Activated CD4-positive, CD25-positive, alpha-beta regulatory T cell (primary cell): ENCODE measurements around the gene TRIO.

Experiments used
- DNase-seq, 4 experiments: peaks; one replicate each; lab custom pipeline; 2025; lab: John Stamatoyannopoulos, UW

TRIO gene

DNA sequence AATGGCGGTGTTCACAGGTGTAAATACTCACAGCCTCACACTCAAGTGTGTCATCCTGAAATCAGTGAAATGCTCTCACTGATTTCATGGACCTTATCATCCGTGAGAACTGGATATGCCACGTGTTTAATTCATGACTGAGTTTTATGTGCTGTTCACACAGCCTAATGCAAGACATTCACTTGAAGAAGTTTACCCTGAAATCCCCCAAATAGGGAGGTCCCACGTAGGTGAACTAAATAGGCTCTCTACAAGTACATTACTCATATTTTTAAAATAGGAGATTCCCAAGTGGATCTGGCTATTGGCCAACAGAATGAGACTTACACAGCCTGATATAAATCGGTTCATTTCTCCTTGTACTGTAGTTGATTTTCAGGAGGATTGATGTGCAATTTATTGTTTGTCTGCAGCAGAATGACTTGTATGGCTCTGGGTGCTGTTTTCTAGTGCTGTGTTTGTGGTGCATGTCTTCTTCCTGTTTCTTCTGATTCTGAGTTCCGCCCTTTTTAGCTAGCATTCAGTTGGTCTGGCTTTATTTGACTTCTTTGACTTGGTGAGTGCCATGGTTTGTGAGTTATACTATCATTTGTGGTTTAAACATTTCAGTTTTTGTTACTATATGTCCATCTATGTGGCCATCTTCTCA, 25.1 kb downstream of the TRIO start:
- no peak for DNase-seq

DNA sequence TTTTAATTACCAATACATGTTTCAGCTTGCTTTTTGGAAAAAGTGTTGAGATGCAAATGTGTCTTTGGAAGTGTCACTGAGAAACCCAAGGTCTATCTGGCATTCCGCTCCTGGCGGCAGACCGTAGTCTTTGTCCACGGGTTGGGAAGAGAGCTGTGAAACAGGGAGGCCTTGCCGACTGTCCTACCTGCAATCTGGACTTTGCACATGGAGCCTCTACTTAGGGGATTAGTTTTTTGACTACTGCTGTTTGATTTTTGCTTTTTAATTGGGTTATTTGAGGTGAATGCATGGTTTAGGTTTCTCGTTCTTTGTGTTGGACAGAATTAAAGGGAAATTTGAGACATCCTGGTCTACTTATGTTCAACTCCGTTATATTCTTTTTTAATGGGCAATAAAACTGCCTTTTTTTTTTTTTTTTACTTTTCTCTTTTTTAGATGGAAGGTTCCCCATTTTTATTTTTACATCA, 25.7 kb downstream of the TRIO start:
- DNase-seq: no peak

DNA sequence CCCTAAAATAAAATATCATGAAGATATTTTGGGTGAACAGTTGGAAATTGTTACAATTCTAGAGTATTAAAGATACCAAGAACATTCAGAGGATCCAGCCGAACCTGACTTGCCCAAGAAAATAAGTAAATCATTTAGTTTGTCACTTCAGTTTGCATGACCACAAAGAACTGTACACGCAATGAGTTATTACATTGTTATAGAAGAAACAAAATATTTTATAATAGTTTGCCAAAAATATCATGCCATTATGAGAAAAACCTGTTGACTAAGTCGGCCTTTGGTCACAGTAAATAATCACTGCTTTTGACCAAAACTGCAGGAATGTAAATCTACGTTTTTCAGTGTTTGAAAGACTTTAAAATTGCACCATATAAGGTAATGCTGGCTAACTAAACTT, 27.9 kb downstream of the TRIO start:
- DNase-seq: no peak

DNA sequence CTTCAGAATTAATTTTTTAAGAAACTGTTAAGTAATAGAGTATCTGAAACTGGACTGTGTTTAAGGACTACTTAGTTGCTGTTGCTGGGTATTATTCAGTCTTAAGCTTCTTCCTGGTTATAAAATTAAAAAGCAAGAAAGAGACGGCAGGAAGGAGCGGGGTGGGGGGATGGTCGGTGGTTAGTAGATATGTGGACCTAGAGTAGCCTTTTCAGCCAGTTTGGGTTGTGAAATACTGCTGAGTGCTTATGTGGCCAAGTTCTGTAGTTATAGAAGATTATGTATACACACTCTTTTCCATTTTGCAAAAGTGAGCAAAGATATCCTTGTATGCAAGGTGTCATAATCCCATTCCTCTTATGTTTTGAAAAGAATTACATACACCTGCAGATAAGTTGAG, 28.5 kb downstream of the TRIO start:
- no peak for DNase-seq

DNA sequence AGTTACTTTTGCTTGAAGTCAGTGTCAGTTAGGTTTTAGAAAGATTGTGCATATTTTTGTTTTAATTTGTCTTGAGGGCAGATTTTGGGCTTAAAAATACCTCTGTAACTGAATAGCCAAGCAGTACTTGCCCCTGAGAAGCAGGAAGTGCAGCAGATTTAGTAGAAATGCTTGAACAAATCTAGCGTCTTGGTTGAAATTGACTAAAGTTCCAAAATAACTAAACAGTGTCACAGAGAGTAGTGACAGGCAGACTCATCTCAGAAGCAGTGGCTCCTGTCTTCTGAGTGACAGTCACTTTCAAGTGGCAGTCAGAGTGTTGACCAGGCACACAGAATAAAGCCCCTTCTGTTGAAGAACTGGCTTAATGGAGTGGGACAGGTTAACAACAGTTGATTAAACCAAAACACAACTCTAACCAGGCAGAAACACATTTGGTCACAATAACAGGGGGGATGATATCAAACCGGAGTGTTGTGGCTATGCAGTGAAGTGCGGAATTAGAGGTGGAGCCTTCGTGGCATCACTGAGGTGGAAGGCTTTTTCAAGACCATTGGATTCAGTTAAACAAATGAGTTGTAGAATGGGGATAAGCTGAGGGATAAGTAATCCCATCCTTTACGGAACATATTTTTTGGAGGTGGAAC, 29.1 kb downstream of the TRIO start:
- DNase-seq: no peak

DNA sequence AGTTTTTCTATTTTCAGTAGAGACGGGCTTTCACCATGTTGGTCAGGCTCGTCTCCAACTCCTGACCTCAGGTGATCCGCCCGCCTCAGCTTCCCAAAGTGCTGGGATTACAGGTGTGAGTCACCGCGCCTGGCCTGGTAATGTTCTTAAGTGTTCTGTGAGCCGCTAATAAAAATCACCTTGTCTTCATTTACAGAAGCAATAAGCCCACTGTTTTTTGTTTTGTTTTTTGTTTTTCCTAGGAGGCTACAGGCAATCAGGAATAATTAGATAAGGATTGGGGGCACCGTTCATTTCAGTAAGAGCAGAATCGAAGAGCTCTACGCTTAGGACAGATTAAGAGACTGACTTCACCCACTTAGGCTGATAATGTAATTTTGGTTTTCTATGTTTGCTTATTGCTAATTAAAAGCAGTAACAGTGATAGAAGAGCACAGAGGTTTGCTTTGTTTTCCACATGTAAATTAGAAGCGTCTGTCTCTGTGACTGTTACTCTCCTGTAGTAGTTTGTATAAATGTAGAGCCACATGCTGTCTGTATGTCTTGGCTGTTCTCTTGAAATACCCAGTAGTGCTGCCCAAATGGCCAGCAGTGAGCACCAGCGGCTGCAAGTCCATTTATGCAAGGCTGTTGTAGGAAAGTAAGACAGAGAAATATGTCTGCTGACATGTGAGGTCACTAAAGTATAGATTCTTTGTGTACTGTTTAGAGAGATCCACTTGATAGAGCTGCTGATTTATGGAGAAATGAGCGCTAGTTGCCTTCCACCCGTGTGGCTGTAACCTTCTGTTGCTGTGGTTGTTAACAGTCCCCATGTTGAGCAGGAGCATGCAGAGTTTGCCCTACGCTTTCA, 30.5 kb downstream of the TRIO start:
- DNase-seq: no peak

DNA sequence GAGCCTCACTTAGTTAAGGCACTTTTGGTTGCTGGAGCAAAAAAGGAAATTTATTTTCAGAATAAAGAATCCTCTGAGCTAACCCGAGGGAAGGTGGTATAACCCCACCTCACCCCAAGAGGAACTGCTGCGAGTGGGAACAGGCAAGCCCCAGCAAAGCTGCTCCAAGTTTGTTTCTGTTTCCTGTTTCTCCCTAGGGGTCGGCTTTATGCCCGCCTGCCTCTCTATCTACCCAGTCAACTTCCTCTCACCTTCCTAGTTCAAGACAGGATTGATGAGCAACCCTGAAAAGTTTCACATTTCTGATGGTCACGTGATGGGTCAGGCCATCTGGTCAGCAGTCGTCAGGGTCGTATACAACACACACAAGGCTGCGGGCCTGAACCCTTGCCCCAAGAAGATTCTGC, 31.1 kb downstream of the TRIO start:
- DNase-seq: no peak

DNA sequence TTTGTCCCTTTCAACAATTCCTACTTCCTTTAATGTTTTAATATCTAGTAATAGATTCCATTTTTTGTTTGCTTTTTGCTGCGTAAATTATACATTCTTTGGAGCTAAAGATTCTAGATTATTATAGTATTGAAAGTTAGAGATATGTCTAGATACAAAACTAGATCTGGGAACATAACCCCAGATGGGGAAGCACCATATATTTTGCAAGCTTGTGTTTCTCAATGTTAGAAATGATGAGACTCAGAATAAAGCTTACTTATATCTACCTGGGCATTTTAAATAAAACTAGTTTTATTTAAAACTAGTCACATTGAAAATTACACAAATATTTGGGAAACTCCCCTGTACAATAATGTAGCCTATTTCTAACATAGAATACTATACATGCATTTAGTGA, 32.2 kb downstream of the TRIO start:
- DNase-seq: no peak

DNA sequence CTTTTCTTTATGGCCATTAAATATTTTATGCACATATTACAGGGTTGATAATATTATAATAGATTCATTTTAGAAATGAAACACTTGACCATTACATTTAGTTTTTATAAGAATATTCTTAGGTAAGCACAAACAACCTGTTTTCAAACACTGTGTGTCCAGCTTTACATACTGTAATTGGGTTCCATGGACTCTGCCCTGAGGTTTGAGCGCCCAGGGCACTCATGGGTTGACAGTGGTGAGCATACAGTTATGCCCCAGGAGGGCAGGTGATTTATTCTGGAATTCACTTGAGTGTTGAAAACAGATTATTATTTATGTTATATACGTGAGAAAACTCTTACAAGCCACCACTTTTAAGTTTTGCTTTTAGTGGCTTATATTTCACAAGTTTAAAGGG, 33.7 kb downstream of the TRIO start:
- DNase-seq: no peak

DNA sequence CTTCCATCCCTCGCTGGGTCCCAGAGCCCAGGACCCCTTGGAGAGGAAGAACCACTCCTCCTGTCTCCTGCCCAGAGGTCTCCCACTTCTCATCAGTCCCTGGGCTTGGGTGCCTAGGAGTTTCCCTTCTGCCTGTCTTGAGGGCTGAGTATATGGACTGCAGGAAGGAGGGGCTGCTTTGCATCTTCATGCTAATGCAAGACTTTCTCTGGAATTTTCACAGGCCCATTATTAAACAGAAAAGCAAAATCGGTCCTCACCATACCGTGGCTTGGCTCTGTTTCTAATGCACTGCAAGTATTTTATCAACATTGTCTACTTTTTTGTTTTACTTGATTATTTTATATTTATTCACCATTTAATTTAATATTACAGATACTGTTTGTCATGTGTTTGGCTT, 34.5 kb downstream of the TRIO start:
- no peak for DNase-seq

DNA sequence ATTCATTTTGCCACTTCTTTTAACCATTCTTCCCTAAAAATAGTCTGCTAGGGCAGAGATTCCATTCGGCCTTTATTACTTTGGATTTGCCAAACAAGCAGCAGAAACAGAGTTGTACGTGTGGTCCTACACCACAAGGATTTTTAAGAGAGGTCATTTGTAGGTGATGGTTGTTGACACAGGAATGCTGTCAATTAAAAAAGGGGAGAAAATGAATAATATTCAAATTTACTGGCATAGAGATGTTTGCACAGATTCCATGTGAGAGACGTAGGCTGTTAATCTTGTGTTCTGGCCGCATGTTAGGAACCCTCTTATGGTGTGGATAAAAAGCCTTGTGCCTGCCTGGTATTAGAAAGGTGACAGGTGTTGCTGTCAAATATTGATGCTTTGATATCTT, 34.9 kb downstream of the TRIO start:
- DNase-seq: no peak

DNA sequence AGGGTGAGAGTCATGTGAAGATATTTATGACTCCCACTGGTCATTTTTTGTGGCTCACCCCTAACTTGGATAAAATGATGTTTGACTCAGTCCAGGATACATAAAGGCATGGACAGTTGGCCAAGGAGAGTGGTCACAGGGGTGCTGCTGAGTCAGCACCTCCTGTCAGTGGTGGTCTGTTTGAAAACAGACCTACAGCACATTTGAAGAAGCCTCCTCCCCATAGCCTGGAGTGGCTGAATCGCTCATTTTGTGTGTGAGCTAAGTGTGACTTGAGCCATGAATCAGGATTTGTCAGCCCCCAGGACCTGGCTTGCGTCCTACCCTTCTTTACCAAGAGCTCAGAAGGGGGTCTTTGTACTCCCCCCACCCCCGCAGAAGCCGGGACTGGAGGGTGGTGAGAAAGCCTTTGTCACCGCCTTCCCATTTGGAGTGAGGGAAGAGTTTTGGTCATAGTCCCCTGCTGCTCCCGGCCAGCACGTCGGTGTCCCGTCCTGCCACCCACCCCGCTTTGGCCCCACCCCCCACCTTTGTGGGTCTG, 35.6 kb downstream of the TRIO start:
- no peak for DNase-seq

DNA sequence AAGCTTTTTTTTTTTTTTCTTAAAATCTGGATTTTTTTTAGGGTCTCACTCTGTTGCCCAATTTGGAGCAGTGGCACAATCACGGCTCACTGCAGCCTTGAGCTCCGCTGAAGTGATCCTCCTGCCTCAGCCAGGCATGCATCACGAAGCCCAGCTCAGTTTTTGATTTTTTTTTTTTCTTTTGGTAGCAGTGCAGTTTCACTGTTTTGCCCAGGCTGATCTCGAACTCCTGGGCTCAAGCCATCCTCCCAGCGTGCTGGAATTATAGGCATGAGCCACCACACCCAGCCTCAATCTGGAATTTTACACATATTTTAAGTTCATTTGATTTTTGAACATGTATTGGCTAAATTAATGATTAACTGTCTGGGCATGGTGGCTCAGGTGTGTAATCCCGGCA, 36.3 kb downstream of the TRIO start:
- DNase-seq: no peak

DNA sequence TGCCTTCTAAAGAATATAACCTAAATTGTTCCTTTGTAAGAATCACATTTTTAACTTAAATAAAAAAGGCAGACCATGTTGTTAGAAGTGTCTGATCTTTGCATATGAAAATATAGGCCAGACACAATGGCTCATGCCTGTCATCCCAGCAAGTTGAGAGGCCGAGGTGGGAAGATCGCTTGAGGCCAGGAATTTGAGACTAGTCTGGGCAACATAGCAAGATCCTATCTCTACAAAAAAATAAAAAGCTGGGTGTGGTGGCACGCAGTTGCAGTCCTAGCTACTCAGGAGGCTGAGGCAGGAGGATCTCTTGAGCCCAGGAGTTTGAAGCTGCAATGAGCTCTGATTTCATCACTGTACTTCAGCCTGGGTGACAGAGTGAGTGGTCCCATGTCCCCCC, 37.3 kb downstream of the TRIO start:
- no peak for DNase-seq

DNA sequence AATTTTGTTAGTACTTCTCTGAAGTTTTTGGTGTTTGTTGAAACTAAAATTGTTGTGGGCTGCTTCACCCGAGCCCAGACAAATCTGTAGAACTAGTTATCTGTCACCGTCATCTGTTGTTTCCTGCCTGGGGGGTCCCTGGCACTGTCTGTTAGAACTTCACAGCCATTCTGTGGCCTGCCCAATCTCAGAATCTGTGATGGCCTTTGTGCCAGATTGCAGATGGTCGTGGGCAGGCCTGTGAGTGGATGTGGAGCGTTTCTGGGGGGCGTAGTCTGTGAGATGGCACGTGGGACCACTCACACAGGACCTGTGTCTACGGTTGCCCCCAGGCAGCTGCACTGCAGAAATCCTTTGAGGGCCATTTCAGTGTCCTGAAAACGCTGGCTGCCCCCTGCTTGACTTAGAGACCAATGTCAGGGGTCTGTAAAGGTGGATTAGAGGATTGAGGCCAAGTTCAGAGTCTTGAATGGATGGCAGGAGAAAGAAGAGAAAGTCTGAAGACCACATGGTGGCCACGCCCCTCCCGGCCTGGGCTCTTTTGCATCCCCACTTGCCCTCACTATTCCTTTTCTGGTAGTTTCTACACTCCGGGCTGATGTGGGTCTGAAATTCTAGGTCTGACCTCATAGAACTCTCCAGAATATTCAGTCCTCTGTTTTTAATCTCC, 38.3 kb downstream of the TRIO start:
- no peak for DNase-seq

DNA sequence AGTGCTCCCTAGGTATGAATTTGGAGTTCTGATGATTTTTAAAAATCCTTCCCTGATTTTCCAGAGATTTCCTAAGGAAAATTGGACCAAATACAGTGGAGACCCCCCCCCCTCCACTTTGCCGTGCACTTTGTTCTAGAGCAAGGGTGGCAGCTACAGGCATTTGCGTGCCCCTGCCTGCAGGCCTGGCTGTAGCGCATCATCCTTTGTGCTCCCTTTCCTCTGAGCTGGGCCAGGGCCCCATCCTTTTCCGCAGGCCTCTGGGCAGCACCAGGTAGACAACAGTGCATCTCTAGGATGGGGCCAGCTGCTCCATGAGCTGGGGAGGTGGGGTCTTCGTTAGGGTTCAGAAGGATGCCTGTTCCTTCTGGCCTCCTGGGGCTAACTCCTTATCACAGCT, 39.6 kb downstream of the TRIO start:
- DNase-seq: no peak

DNA sequence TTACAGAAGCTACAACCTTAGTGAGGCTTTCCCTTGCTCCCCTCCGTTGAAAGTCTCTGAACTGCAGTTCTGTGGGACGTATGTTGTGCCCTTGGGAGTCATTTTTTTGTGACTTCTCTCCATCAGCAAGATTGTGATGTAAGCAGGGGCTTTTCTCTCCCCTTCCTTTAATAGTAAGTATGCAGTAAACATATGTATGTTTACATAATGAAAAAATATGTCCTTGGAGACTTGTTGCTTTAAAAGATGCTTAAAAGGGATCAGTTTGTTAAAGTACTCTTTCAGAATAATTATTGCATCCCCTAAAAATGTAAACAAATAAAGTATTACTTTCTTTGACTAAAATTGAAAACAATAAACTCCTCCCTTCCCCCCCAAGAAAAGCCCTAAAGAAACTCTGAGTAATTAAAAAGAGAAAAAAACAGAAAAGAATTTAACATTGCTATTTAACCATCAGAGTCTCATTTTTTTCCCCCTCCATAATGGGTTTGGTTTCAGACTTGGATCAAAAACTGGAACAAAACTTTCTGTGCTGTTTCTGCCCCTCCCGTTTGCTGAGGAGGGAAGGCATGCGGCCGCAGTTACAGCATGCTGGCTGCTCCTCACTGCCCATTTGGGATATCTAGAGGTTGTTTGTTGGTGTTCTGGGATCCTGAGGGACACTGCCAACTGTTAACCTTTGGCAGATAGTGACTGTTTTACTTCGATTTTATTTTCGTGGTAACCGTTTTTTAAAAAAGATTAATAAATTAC, 40.2 kb downstream of the TRIO start:
- no peak for DNase-seq

DNA sequence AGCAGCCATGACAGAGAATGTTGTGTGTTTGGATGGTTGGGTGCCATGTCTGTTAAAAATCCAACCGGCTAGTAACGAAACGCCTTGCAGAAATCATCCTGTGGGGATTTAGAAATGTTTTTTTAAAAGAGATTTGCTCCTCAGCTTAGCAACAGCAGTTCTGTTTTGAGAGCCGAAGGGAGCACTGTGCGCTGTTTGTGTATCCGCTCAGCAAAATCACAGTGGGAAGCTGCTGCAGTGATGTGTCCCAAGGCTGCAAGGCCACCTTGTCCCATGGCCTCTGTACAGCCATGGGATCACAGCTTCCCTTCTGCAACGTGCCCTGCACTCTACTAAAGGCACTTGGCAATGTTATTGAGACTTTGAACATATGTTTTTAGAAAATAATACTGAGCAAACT, 40.9 kb downstream of the TRIO start:
- no peak for DNase-seq

DNA sequence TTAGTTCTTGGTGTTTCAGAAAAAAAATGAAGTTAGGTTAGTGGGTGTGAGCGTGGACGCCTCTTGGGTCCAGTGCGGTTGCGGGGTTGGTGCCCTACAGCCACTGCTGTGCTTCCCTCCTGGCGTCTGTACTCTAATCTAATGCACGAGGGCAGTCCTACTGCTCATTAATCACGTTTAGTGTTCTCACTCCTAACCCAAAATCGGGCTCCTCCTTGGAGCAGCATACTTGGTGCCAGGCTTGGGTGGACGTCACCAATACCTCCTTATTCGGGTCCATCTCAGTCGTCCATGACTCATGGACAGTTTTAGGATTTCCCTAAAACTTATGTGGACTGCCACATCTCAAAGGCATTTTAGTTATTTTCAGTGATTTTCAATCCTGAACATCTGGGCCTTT, 41.6 kb downstream of the TRIO start:
- no peak for DNase-seq

DNA sequence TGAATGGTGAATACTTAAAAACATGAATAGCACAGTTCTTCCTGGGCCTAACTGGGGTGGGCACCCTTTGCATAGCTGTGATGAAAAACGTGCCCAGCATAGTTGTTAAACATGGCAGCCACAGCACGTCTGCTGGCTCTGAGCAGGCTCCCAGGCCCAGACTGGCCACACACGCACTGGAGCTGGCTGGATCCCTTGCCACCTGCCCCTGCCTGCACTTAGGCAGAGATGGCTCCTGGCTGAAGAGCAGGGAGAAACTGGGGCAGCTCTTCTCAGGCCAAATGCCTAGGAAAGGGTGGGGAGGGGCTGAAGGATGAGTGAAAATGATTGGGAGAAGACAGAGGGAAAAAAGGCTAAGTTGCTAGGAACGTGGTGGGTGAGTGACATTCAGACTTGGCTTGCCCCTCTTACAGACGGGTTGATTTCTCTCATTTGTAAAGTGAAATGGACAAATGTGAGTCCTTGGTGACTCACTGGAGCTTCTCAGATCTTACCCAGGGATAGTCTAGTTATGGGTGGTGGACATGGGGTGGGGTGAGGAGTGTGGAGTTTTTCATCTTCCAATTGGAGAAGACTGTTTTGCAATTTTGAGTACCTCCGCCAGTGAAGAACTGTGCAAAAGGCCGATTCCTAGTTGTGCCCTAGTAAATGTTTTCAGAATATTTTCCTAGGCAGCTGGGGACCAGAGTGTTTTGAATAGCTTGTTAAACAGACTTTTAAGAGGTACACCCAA, 42.4 kb downstream of the TRIO start:
- no peak for DNase-seq
